ENCODE results near the gene KMT5B. TPM values are rescaled to one million over a fixed set of nuclear protein-coding genes. Genes with fewer than 3 reads are reported as not detected.

Gene KMT5B
- total RNA-seq, 4 donors from 2014 or later, result 25.5 to 47.1 (median 40.3) TPM

DNA sequence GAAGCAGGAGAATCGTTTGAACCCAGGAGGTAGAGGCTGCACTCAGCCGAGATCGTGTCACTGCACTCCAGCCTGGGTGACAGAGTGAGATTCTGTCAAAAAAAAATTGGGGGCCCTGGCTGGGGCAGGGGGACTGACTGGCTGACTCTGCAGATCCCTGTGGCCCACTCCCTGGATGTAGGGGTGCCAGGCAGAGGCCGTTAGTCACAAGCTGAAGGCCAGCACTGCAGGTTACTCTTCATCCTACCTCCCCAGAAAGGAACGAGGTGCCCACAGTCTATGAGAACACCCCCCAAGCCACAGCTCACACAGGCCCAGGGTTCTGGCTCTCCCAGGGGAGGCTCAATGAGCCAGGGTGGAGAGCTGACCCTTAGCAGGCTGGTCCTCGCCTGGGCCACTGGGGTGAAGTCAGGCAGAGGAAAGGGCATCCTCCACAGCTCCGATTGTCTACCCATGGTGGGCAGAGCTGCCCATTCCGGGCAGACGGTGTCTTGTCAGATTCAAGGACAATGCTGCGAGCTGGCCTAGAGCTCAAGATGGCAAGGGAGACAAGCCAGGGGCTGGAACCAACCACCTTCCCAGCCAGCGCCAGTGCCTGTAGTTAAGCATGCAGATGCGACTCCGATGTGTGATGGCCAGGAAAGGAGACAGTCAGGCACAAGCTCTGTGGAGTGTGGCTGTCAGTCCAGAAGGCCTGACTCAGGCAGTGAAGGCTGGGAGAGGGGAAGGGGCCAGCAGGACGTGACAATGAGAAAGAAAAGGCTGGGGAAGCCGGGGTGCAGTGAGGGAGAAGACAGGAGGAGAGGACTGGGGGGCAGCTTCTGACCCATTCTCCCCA lies 46.2 kb upstream of the KMT5B start:
- 85 to 86% methylated on average over 11 to 15 of the region's 15 CpGs for WGBS, 2 donors
- Histone ChIP-seq H3K27ac (peak overlapping the region in 1 of 4 donors; percentile 29), H3K4me3 (no peak overlapping the region), H3K27me3 (no peaks in the 10 kb centered on the region), H3K9me3 (no peaks in the 10 kb centered on the region), H3K36me3 (peaks cover 0 to 43% (median 4%) of the 10 kb centered on the region in 3 donors), H3K4me1 (peaks cover 0 to 45% (median 4%) of the 10 kb centered on the region in 4 donors)
- DNase-seq (ENCODE audit: low spot score in 2 of 2), result no peak
- TF ChIP-seq POLR2A (IDR thresholded peaks at IDR 0.05), result no peak
- no peak for TF ChIP-seq EP300 (IDR thresholded peaks at IDR 0.05)
- TF ChIP-seq, protein P1, sequence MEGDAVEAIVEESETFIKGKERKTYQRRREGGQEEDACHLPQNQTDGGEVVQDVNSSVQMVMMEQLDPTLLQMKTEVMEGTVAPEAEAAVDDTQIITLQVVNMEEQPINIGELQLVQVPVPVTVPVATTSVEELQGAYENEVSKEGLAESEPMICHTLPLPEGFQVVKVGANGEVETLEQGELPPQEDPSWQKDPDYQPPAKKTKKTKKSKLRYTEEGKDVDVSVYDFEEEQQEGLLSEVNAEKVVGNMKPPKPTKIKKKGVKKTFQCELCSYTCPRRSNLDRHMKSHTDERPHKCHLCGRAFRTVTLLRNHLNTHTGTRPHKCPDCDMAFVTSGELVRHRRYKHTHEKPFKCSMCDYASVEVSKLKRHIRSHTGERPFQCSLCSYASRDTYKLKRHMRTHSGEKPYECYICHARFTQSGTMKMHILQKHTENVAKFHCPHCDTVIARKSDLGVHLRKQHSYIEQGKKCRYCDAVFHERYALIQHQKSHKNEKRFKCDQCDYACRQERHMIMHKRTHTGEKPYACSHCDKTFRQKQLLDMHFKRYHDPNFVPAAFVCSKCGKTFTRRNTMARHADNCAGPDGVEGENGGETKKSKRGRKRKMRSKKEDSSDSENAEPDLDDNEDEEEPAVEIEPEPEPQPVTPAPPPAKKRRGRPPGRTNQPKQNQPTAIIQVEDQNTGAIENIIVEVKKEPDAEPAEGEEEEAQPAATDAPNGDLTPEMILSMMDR (IDR thresholded peaks at IDR 0.05), result no peak

DNA sequence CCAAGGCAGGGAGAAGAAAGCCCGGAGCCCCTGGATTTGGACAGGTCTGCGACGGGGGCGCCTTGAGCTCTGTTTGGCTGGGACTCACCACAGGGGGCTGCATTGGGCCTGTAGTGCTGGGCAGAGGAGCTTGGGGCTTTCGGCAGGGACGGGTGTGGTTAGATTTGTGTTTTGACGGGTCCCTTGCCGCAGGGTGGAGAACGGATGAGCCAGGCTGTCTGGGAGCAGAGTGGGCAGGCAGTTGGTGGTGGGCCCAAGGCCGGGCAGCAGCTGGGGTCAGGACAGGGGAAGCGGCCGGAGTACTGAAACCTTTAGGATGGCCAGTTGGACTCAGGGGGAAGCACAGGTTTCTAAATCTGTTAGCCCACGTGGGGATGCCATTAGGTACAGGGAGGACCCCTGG lies 45.3 kb upstream of the KMT5B start:
- no peaks in the 10 kb centered on the region for H3K9me3 ChIP-seq
- DNase-seq (ENCODE audit: low spot score in 2 of 2), result no peak
- H3K27ac ChIP-seq, result peak overlapping the region in 2 of 4 donors; percentile 32 to 77
- no peaks in the 10 kb centered on the region for H3K27me3 ChIP-seq
- peaks cover 0 to 34% (median 0%) of the 10 kb centered on the region in 3 donors for H3K36me3 ChIP-seq
- no peak overlapping the region for H3K4me3 ChIP-seq
- TF ChIP-seq POLR2A (IDR thresholded peaks at IDR 0.05), result no peak
- TF ChIP-seq, protein P1 (IDR thresholded peaks at IDR 0.05), result no peak
- TF ChIP-seq EP300 (IDR thresholded peaks at IDR 0.05), result no peak
- peaks cover 0 to 36% (median 4%) of the 10 kb centered on the region in 4 donors for H3K4me1 ChIP-seq
- WGBS, 2 donors, result 88 to 90% methylated on average over 13 of the region's 13 CpGs

DNA sequence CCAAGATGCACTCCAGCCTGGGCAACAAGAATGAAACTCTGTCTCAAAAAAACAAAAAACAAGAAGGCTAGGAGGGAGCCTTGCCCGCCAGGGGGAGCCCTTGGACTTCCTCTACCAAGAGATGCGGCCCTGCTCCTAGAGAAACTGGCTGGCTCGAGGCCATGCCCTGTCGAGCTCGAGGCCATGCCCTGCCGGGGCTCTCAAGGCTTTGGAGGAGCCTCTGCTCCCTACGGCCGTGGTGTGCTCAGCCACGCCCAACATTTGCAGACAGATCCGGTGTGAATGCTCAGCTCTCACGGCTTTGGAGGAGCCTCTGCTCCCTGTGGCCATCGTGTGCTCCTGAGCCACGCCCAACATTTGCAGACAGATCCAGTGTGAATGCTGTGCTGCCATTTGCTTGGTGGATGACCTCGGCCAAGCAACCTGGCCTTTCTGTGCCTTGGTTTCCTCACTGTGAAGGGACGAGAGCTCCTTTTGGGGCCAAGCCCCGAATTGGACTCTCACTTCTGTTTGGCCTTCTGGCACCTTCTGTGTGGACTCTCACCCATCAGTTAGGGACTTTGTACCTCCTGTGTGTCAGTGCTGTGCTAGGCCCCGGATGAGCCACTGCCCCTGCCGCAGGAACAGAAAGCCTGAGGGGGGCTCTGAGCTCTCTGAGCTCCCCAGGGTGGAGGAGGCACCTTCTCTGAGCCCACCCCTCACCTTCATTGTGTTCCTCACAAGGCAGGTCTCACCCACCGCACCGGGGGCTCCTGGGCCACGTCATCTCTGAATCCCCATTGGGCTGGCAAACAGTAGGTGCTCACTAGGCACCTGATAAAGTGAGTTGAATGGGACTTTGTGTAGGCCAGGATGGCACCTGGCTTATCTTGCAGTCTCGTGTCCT lies 44.6 kb upstream of the KMT5B start:
- TF ChIP-seq, protein P1 (IDR thresholded peaks at IDR 0.05), result peak; percentile 83 to 98 (median 95)
- TF ChIP-seq EP300 (IDR thresholded peaks at IDR 0.05), result peak in 1 of 2 donors; percentile 61
- TF ChIP-seq POLR2A (IDR thresholded peaks at IDR 0.05), result no peak
- peak overlapping the region in 3 of 4 donors; percentile 32 to 77 (median 50) for H3K27ac ChIP-seq
- H3K9me3 ChIP-seq, result no peaks in the 10 kb centered on the region
- H3K27me3 ChIP-seq, result no peaks in the 10 kb centered on the region
- 33 to 40% methylated on average over 20 to 22 of the region's 22 CpGs for WGBS, 2 donors
- peaks cover 0 to 33% (median 4%) of the 10 kb centered on the region in 4 donors for H3K4me1 ChIP-seq
- DNase-seq (ENCODE audit: low spot score in 2 of 2), result peak; percentile 97 to 98
- peaks cover 0 to 28% (median 0%) of the 10 kb centered on the region in 3 donors for H3K36me3 ChIP-seq
- peak overlapping the region in 1 of 4 donors; percentile 31 for H3K4me3 ChIP-seq

DNA sequence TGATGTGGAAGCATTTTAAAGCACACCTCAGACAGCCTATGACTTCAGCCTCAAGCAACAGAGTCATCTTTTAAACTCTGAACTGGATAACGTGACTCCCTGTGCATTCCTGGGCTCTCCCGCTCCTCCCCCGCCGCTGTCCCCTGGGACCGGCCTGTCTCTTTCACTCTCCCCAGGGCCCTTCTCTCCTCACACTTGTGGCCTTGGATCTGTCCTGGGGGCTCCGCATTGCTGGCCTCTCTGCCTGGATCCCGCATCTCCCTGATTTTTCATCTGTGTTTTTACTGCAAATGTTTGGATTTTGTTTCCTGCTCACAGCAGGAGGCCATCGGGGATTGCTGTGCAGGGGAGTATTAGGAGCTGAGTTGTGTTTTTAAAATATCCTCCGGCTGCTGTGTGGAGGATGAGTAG lies 43.2 kb upstream of the KMT5B start:
- H3K9me3 ChIP-seq, result no peaks in the 10 kb centered on the region
- no peak overlapping the region for H3K4me3 ChIP-seq
- H3K36me3 ChIP-seq, result peaks cover 0 to 14% (median 0%) of the 10 kb centered on the region in 3 donors
- TF ChIP-seq EP300 (IDR thresholded peaks at IDR 0.05), result no peak
- no peak for TF ChIP-seq POLR2A (IDR thresholded peaks at IDR 0.05)
- no peak for DNase-seq (ENCODE audit: low spot score in 2 of 2)
- peaks cover 0 to 33% (median 4%) of the 10 kb centered on the region in 4 donors for H3K4me1 ChIP-seq
- H3K27me3 ChIP-seq, result no peaks in the 10 kb centered on the region
- 51 to 58% methylated on average over 9 of the region's 9 CpGs for WGBS, 2 donors
- peak overlapping the region in 1 of 4 donors; percentile 77 for H3K27ac ChIP-seq

DNA sequence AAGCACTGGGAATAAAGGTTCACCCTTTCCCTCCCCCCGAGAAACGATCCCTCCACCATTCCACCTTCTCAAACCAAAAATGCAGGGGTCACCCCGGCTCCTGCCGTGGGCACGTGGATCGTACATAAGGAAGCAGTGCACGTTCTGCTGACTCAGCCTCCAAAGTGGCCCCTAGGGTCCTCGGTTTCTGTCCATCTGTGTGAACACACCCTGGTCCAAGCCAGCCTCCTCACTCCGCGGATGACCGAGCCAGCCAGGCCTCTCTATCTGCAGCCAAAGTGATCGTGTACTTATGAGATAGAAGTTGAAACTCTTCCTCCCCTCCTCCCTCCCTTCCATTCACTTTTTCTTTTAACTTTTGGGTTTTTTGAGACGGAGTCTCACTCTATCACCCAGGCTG lies 42.4 kb upstream of the KMT5B start:
- Histone ChIP-seq H3K27ac (no peak overlapping the region), H3K36me3 (peaks cover 0 to 6% (median 0%) of the 10 kb centered on the region in 3 donors), H3K4me3 (no peak overlapping the region), H3K27me3 (no peaks in the 10 kb centered on the region), H3K9me3 (no peaks in the 10 kb centered on the region), H3K4me1 (peaks cover 0 to 33% (median 4%) of the 10 kb centered on the region in 4 donors)
- WGBS, 2 donors, result 51 to 52% methylated on average over 13 of the region's 13 CpGs
- TF ChIP-seq EP300 (IDR thresholded peaks at IDR 0.05), result no peak
- TF ChIP-seq, protein P1 (IDR thresholded peaks at IDR 0.05), result no peak
- TF ChIP-seq POLR2A (IDR thresholded peaks at IDR 0.05), result no peak
- no peak for DNase-seq (ENCODE audit: low spot score in 2 of 2)
